Karpas-422 (cell line): ENCODE data around the gene PTCD1. TPM values are rescaled to one million over a fixed set of nuclear protein-coding genes. Genes with fewer than 3 reads are reported as not detected.
"Not testable (repeated sequence)": the region's sequence is repeated elsewhere in the genome, so short reads cannot be mapped to it uniquely, and the experiment has no call there.

Experiments
- DNase-seq: peaks from one replicate; pipeline ENCODE4 v3.0.0-alpha.2; 2015
- H2AFZ ChIP-seq: fragments of 200-600 bp; sonication (generic); 2 replicates; pipeline ENCODE4 v1.6.1; 2014; ENCODE audit warnings: antibody characterized with exemption, low read length, mixed read lengths
- H3K27ac ChIP-seq: fragments of 200-600 bp; sonication (generic); 2 replicates; pipeline ENCODE4 v1.5.1; 2014; ENCODE audit warnings: mild to moderate bottlenecking, low read length, moderate library complexity
- H3K27me3 ChIP-seq: fragments of 200-600 bp; sonication (generic); 2 replicates; pipeline ENCODE4 v1.6.1; 2014; ENCODE audit warnings: low read length, mixed read lengths
- H3K36me3 ChIP-seq: fragments of 200-600 bp; sonication (generic); 2 replicates; pipeline ENCODE4 v1.6.1; 2014; ENCODE audit warnings: low read length, mixed read lengths; ENCODE audit not compliant: insufficient read depth
- H3K4me1 ChIP-seq: fragments of 200-600 bp; sonication (generic); 2 replicates; pipeline ENCODE4 v1.6.1; 2014; ENCODE audit warnings: mild to moderate bottlenecking, low read length, mixed read lengths
- H3K4me2 ChIP-seq: fragments of 200-600 bp; sonication (generic); 2 replicates; pipeline ENCODE4 v1.6.1; 2014; ENCODE audit warnings: low read length, low read depth, mild to moderate bottlenecking; ENCODE audit not compliant: poor library complexity, severe bottlenecking
- H3K4me3 ChIP-seq: fragments of 200-600 bp; sonication (generic); 2 replicates; pipeline ENCODE4 v1.5.1; 2014; ENCODE audit warnings: mild to moderate bottlenecking, antibody characterized with exemption, low read length, mixed read lengths
- H3K79me2 ChIP-seq: fragments of 200-600 bp; sonication (generic); 2 replicates; pipeline ENCODE4 v1.6.1; 2014; ENCODE audit warnings: mild to moderate bottlenecking, low read length, mixed read lengths
- H3K9ac ChIP-seq: fragments of 200-600 bp; sonication (generic); 2 replicates; pipeline ENCODE4 v1.6.0; 2014; ENCODE audit warnings: low read length
- H3K9me2 ChIP-seq: fragments of 200-600 bp; sonication (generic), shearing (Covaris generic); replicated peaks from 2 replicates; pipeline ENCODE4 v1.6.0; 2014; ENCODE audit warnings: mild to moderate bottlenecking, low read length, moderate library complexity; ENCODE audit not compliant: insufficient read depth
- H3K9me3 ChIP-seq: fragments of 300-700, 200-600 bp; sonication (generic); 2 replicates; pipeline ENCODE4 v1.6.1; 2014; ENCODE audit warnings: low read length, mixed read lengths
- H4K20me1 ChIP-seq: fragments of 200-600 bp; sonication (generic); 2 replicates; pipeline ENCODE4 v1.6.1; 2014; ENCODE audit warnings: mild to moderate bottlenecking, antibody characterized with exemption, low read length, low read depth; ENCODE audit not compliant: insufficient read depth
- total RNA-seq: library from RNA; depleted of rRNA; stranded (reverse); fragments of >200 nt; shearing (Covaris generic); gene quantifications from 2 replicates; pipeline ENCODE4 v1.2.3, GENCODE V29; 2014; ENCODE audit warnings: low replicate concordance

The PTCD1 gene
- total RNA-seq, 1 experiment from 2014 or later, result 2.5 TPM

GRCh38 chr7:99393355-99394187 lies 45.0 kb downstream of the PTCD1 start:
- Histone ChIP-seq H3K27me3 (no peaks in the 10 kb centered on the region), H3K36me3 (peaks cover 30% of the 10 kb centered on the region), H3K4me3 (no peak overlapping the region), H4K20me1 (peaks cover 26% of the 10 kb centered on the region), H3K9ac (no peak overlapping the region), H3K4me1 (no peaks in the 10 kb centered on the region; the same call in 1 of the 2 replicates), H3K4me2 (no peak overlapping the region), H3K9me2 (no peaks in the 10 kb centered on the region), H3K79me2 (no peaks in the 10 kb centered on the region; the same call in 1 of the 2 replicates), H3K9me3 (no peaks in the 10 kb centered on the region), H2AFZ (no peak overlapping the region), H3K27ac (no peak overlapping the region)
- no peak for DNase-seq

- Histone ChIP-seq H3K4me1 (no peaks in the 10 kb centered on the region; the same call in 1 of the 2 replicates), H3K27me3 (no peaks in the 10 kb centered on the region), H2AFZ (no peak overlapping the region), H3K27ac (no peak overlapping the region), H3K9ac (no peak overlapping the region), H4K20me1 (peaks cover 26% of the 10 kb centered on the region), H3K79me2 (no peaks in the 10 kb centered on the region; the same call in 1 of the 2 replicates), H3K9me3 (no peaks in the 10 kb centered on the region), H3K36me3 (peaks cover 23% of the 10 kb centered on the region), H3K4me2 (no peak overlapping the region), H3K4me3 (no peak overlapping the region), H3K9me2 (no peaks in the 10 kb centered on the region)
- peak; percentile 67 for DNase-seq
Observed at GRCh38 chr7:99392659-99393354, 45.8 kb downstream of the PTCD1 start.

- Histone ChIP-seq H2AFZ (no peak overlapping the region), H3K36me3 (peaks cover 16% of the 10 kb centered on the region), H4K20me1 (peaks cover 21% of the 10 kb centered on the region), H3K27ac (no peak overlapping the region), H3K4me3 (no peak overlapping the region), H3K79me2 (no peaks in the 10 kb centered on the region; the same call in 1 of the 2 replicates), H3K9me2 (no peaks in the 10 kb centered on the region), H3K9ac (no peak overlapping the region), H3K27me3 (no peaks in the 10 kb centered on the region), H3K4me2 (no peak overlapping the region), H3K4me1 (no peaks in the 10 kb centered on the region; the same call in 1 of the 2 replicates), H3K9me3 (no peaks in the 10 kb centered on the region)
- DNase-seq, result no peak
Observed at GRCh38 chr7:99392046-99392445, 46.6 kb downstream of the PTCD1 start.

- Histone ChIP-seq H3K9me3 (no peaks in the 10 kb centered on the region), H3K9ac (no peak overlapping the region)
Observed at GRCh38 chr7:99390941-99391602, 47.5 kb downstream of the PTCD1 start.

GRCh38 chr7:99389772-99390171 lies 48.8 kb downstream of the PTCD1 start:
- peaks cover 8% of the 10 kb centered on the region for H4K20me1 ChIP-seq
- H3K9me2 ChIP-seq, result no peaks in the 10 kb centered on the region
- peaks cover 11% of the 10 kb centered on the region; the same call in 1 of the 2 replicates for H3K36me3 ChIP-seq
- H3K27ac ChIP-seq, result no peak overlapping the region
- H3K4me1 ChIP-seq, result no peaks in the 10 kb centered on the region; the same call in 1 of the 2 replicates
- no peak overlapping the region for H3K4me3 ChIP-seq
- no peaks in the 10 kb centered on the region for H3K9me3 ChIP-seq
- no peak for DNase-seq
- no peak overlapping the region for H3K4me2 ChIP-seq
- no peaks in the 10 kb centered on the region for H3K27me3 ChIP-seq
- H3K79me2 ChIP-seq, result no peaks in the 10 kb centered on the region; the same call in 1 of the 2 replicates
- H3K9ac ChIP-seq, result no peak overlapping the region
- H2AFZ ChIP-seq, result no peak overlapping the region

More at GRCh38 chr7:99390941-99391602, 47.5 kb downstream of the PTCD1 start:
- Histone ChIP-seq H3K4me3 (no peak overlapping the region), H2AFZ (no peak overlapping the region), H4K20me1 (peaks cover 15% of the 10 kb centered on the region), H3K79me2 (no peaks in the 10 kb centered on the region; the same call in 1 of the 2 replicates), H3K4me1 (no peaks in the 10 kb centered on the region; the same call in 1 of the 2 replicates), H3K27me3 (no peaks in the 10 kb centered on the region), H3K27ac (no peak overlapping the region), H3K36me3 (peaks cover 14% of the 10 kb centered on the region), H3K9me2 (no peaks in the 10 kb centered on the region), H3K4me2 (no peak overlapping the region)
- no peak for DNase-seq

GRCh38 chr7:99387912-99388311 lies 50.7 kb downstream of the PTCD1 start:
- H3K4me2 ChIP-seq, result no peak overlapping the region
- no peaks in the 10 kb centered on the region for H3K9me3 ChIP-seq
- H3K36me3 ChIP-seq, result peaks cover 8% of the 10 kb centered on the region; the same call in 1 of the 2 replicates
- no peak for DNase-seq
- H3K79me2 ChIP-seq, result peaks cover 14% of the 10 kb centered on the region
- no peaks in the 10 kb centered on the region for H3K9me2 ChIP-seq
- no peaks in the 10 kb centered on the region for H3K27me3 ChIP-seq
- no peak overlapping the region for H3K4me3 ChIP-seq
- 0 out of 2 replicates have a peak, but pooled peaks cover 4% of the 10 kb centered on the region for H4K20me1 ChIP-seq
- no peak overlapping the region for H2AFZ ChIP-seq
- H3K27ac ChIP-seq, result no peak overlapping the region
- no peaks in the 10 kb centered on the region; the same call in 1 of the 2 replicates for H3K4me1 ChIP-seq
- H3K9ac ChIP-seq, result no peak overlapping the region

- not testable (repeated sequence) for H3K27me3 ChIP-seq, H3K9me2 ChIP-seq, H3K4me1 ChIP-seq, H3K9me3 ChIP-seq, H3K27ac ChIP-seq, H3K9ac ChIP-seq, H3K4me3 ChIP-seq, H3K4me2 ChIP-seq, DNase-seq, H4K20me1 ChIP-seq, H2AFZ ChIP-seq, H3K36me3 ChIP-seq
- peaks cover 17% of the 10 kb centered on the region for H3K79me2 ChIP-seq
Observed at GRCh38 chr7:99387239-99387635, 51.4 kb downstream of the PTCD1 start.
